H1 (cell line): Measurements from ENCODE around the gene PPAN. TPM values are rescaled to one million over a fixed set of nuclear protein-coding genes. Genes with fewer than 3 reads are reported as not detected.

Source experiments
- CTCF ChIA-PET: fragments of 300-600 bp; sonication (Branson Sonifier 250); formaldehyde crosslinking; loops from one replicate; lab custom pipeline; 2021; ENCODE audit not compliant: partially characterized antibody; lab: Charles Lee
- POLR2A ChIA-PET: fragments of 300-600 bp; sonication (Branson Sonifier 250); formaldehyde crosslinking; loops from one replicate; lab custom pipeline; 2021; ENCODE audit warnings: inconsistent platforms; ENCODE audit not compliant: partially characterized antibody; lab: Charles Lee
- DNase-seq, 2 experiments: peaks; one replicate each; pipeline versions ENCODE4 v3.0.0 to v3.0.0-alpha.2; 2010 to 2022; ENCODE audit warnings: low spot score in 2 of 2, low read depth in 1 of 2, mixed read lengths in 1 of 2
- FAIRE-seq: peaks from 2 replicates; lab custom pipeline; 2011; peaks lifted over from hg19 to GRCh38; lab: Jason Lieb, UNC
- H2AFZ ChIP-seq: 2 replicates; pipeline ENCODE4 v1.8.1; 2012; ENCODE audit warnings: low read length, inconsistent platforms
- H2AK5ac ChIP-seq: 2 replicates; pipeline ENCODE4 v1.6.1; 2013; ENCODE audit warnings: low read depth, low read length
- H2BK120ac ChIP-seq: replicated peaks from 2 replicates; pipeline ENCODE3; 2013; ENCODE audit warnings: low read depth, low read length, inconsistent platforms
- H2BK12ac ChIP-seq: 2 replicates; pipeline ENCODE4 v1.6.1; 2013; ENCODE audit warnings: low read depth, low read length
- H2BK15ac ChIP-seq: 2 replicates; pipeline ENCODE4 v1.6.1; 2013; ENCODE audit warnings: low read length
- H2BK20ac ChIP-seq: 2 replicates; pipeline ENCODE4 v1.6.1; 2013; ENCODE audit warnings: low read length
- H2BK5ac ChIP-seq: 2 replicates; pipeline ENCODE4 v1.6.1; 2013; ENCODE audit warnings: low read depth, low read length
- H3K14ac ChIP-seq: 2 replicates; pipeline ENCODE4 v1.6.1; 2013; ENCODE audit warnings: inconsistent platforms; ENCODE audit not compliant: insufficient read length
- H3K18ac ChIP-seq: 2 replicates; pipeline ENCODE4 v1.6.1; 2013; ENCODE audit warnings: low read length; ENCODE audit errors: extremely low read depth
- H3K23ac ChIP-seq: 2 replicates; pipeline ENCODE4 v1.6.1; 2013; ENCODE audit warnings: inconsistent platforms; ENCODE audit not compliant: insufficient read length
- H3K23me2 ChIP-seq: 2 replicates; pipeline ENCODE4 v1.6.1; 2013; ENCODE audit warnings: low read depth, low read length
- H3K27ac ChIP-seq: 2 replicates; pipeline ENCODE4 v1.6.1; 2011; ENCODE audit warnings: low read depth, low read length, inconsistent platforms
- H3K27me3 ChIP-seq, 4 experiments: replicated peaks in 1 of 4; 1 replicate in 1 of 4; 2 replicates in 3 of 4; pipeline versions ENCODE4 v1.6.1 to v1.8.1; 2011 to 2013; ENCODE audit warnings: low read length in 3 of 4, mild to moderate bottlenecking in 3 of 4, inconsistent platforms in 2 of 4, mixed read lengths in 2 of 4, moderate library complexity in 1 of 4; ENCODE audit not compliant: control insufficient read depth in 3 of 4, insufficient read depth in 3 of 4; ENCODE audit errors: extremely low read depth in 1 of 4
- H3K36me3 ChIP-seq, 4 experiments: 2 replicates each; pipeline versions ENCODE4 v1.6.1 to v1.8.1; 2011 to 2013; ENCODE audit warnings: mild to moderate bottlenecking in 4 of 4, low read length in 3 of 4, moderate library complexity in 2 of 4, control low read depth in 1 of 4, inconsistent platforms in 1 of 4; ENCODE audit not compliant: insufficient read depth in 4 of 4, control insufficient read depth in 2 of 4
- H3K4ac ChIP-seq: replicated peaks from 2 replicates; pipeline ENCODE3; 2013; ENCODE audit warnings: low read length, low read depth, mixed read lengths, inconsistent platforms; ENCODE audit not compliant: insufficient read length
- H3K4me1 ChIP-seq, 4 experiments: replicated peaks in 1 of 4; 1 replicate in 1 of 4; 2 replicates in 3 of 4; pipeline versions ENCODE4 v1.6.1 to v1.8.1; 2011 to 2013; ENCODE audit warnings: low read length in 3 of 4, inconsistent platforms in 2 of 4, mixed read lengths in 1 of 4; ENCODE audit not compliant: insufficient read depth in 4 of 4, control insufficient read depth in 3 of 4
- H3K4me2 ChIP-seq, 2 experiments: 2 replicates each; pipeline versions ENCODE4 v1.6.1 to v1.8.1; 2011 to 2013; ENCODE audit warnings: low read depth in 2 of 2, low read length in 2 of 2, control low read depth in 1 of 2, inconsistent platforms in 1 of 2, mild to moderate bottlenecking in 1 of 2; ENCODE audit not compliant: insufficient read depth in 1 of 2
- H3K4me3 ChIP-seq, 4 experiments: fragments of 200-600, 300-600 bp in 1 of 4; sonication (generic), shearing (Covaris generic), sonication (Bioruptor Twin) in 1 of 4; 2 replicates each; pipeline versions ENCODE4 v1.5.1 to v1.8.1; 2011 to 2016; ENCODE audit warnings: low read length in 4 of 4, low read depth in 3 of 4, control low read depth in 2 of 4, inconsistent platforms in 2 of 4, mild to moderate bottlenecking in 2 of 4, mixed read lengths in 1 of 4, moderate library complexity in 1 of 4; ENCODE audit not compliant: insufficient read depth in 2 of 4; ENCODE audit errors: extremely low read depth in 1 of 4
- H3K56ac ChIP-seq: replicated peaks from 2 replicates; pipeline ENCODE3; 2013; ENCODE audit warnings: low read depth, mild to moderate bottlenecking, mixed read lengths, low read length, inconsistent platforms; ENCODE audit not compliant: insufficient read length
- H3K79me1 ChIP-seq: 2 replicates; pipeline ENCODE4 v1.6.1; 2013; ENCODE audit warnings: low read depth, low read length, control low read depth
- H3K79me2 ChIP-seq, 2 experiments: 2 replicates each; pipeline versions ENCODE4 v1.6.1 to v1.8.1; 2012 to 2013; ENCODE audit warnings: low read length in 2 of 2, mild to moderate bottlenecking in 2 of 2, inconsistent platforms in 1 of 2; ENCODE audit not compliant: insufficient read depth in 2 of 2, control insufficient read depth in 1 of 2
- H3K9ac ChIP-seq, 4 experiments: replicated peaks in 1 of 4; 1 replicate in 1 of 4; 2 replicates in 3 of 4; pipeline versions ENCODE4 v1.6.1 to v1.8.1; 2011 to 2013; ENCODE audit warnings: low read depth in 3 of 4, low read length in 3 of 4, control low read depth in 2 of 4, mild to moderate bottlenecking in 2 of 4, moderate library complexity in 2 of 4, inconsistent platforms in 1 of 4; ENCODE audit errors: extremely low read depth in 1 of 4
- H3K9me3 ChIP-seq, 2 experiments: 2 replicates each; pipeline versions ENCODE4 v1.6.1 to v1.8.1; 2012 to 2013; ENCODE audit warnings: mild to moderate bottlenecking in 2 of 2, moderate library complexity in 2 of 2, control low read depth in 1 of 2, inconsistent platforms in 1 of 2, low read depth in 1 of 2, low read length in 1 of 2, mixed read lengths in 1 of 2; ENCODE audit not compliant: insufficient read depth in 2 of 2
- H4K20me1 ChIP-seq, 2 experiments: replicated peaks in 1 of 2; 2 replicates each; pipeline versions ENCODE3 to v1.8.1; 2011 to 2013; ENCODE audit warnings: inconsistent platforms in 2 of 2, low read length in 2 of 2, mild to moderate bottlenecking in 1 of 2; ENCODE audit not compliant: insufficient read depth in 2 of 2, control insufficient read depth in 1 of 2
- H4K5ac ChIP-seq: 2 replicates; pipeline ENCODE4 v1.6.1; 2013; ENCODE audit warnings: low read length, low read depth, mixed read lengths, inconsistent platforms; ENCODE audit not compliant: insufficient read length
- H4K8ac ChIP-seq: 2 replicates; pipeline ENCODE4 v1.8.0; 2013; ENCODE audit warnings: mild to moderate bottlenecking, moderate library complexity, low read length, inconsistent platforms; ENCODE audit not compliant: insufficient read depth; ENCODE audit errors: extremely low read depth
- H4K91ac ChIP-seq: replicated peaks from 2 replicates; pipeline ENCODE3; 2013; ENCODE audit warnings: low read length, mixed read lengths, inconsistent platforms; ENCODE audit not compliant: insufficient read length
- BACH1 ChIP-seq: IDR thresholded peaks from 2 replicates; pipeline ENCODE4 v1.6.1; 2012; ENCODE audit warnings: low read length, improper control_type of control experiment
- HDAC2 ChIP-seq, 2 experiments: fragments of 300-600 bp in 1 of 2; sonication (generic) in 1 of 2; IDR thresholded peaks; 2 replicates each; pipeline ENCODE4 v1.6.1; 2011 to 2012; ENCODE audit warnings: low read depth in 2 of 2, low read length in 2 of 2, mild to moderate bottlenecking in 2 of 2, moderate library complexity in 2 of 2, borderline replicate concordance in 1 of 2, inconsistent platforms in 1 of 2
- KDM1A ChIP-seq: fragments of 200-600, 300-600 bp; sonication (generic); IDR thresholded peaks from 2 replicates; pipeline ENCODE4 v1.7.1; 2016; ENCODE audit warnings: mild to moderate bottlenecking, low read length, borderline replicate concordance
- MAFK ChIP-seq: IDR thresholded peaks from 2 replicates; pipeline ENCODE4 v1.6.1; 2012; ENCODE audit warnings: low read depth, mild to moderate bottlenecking, improper control_type of control experiment, low read length
- PHF8 ChIP-seq: fragments of 200-600 bp; sonication (generic); conservative IDR thresholded peaks from 2 replicates; pipeline ENCODE4 v1.7.1; 2012; ENCODE audit warnings: low read depth, mild to moderate bottlenecking, inconsistent platforms, low read length, moderate library complexity
- RXRA ChIP-seq: IDR thresholded peaks from 2 replicates; pipeline ENCODE4 v1.6.1; 2011; ENCODE audit warnings: low read depth, mild to moderate bottlenecking, low read length, moderate library complexity; ENCODE audit not compliant: insufficient read depth
- SP4 ChIP-seq: IDR thresholded peaks from 2 replicates; pipeline ENCODE4 v1.6.1; 2012; ENCODE audit warnings: low read length, inconsistent platforms
- WGBS, 2 experiments: shearing (Covaris generic) in 1 of 2; methylation state at CpG; one replicate each; pipeline versions ENCODE4 v1.1.6 to v1.1.7; 2013 to 2015; ENCODE audit warnings: low lambda C conversion rate in 2 of 2, mixed read lengths in 2 of 2, inconsistent platforms in 1 of 2, low coverage in 1 of 2, missing lambda C conversion rate in 1 of 2; ENCODE audit not compliant: insufficient replicate concordance in 2 of 2, insufficient coverage in 1 of 2, insufficient read length in 1 of 2; ENCODE audit errors: extremely low coverage in 1 of 2, missing lambda C conversion rate in 1 of 2; 5-methylcytosine and 5-hydroxymethylcytosine counted together
- polyA plus RNA-seq, 7 experiments: library from polyadenylated mRNA; depleted of rRNA in 3 of 7; stranded (reverse) in 5 of 7; unstranded in 2 of 7; fragments of >200 nt in 5 of 7; fragments of 200-250 nt in 2 of 7; gene quantifications; 1 replicate in 5 of 7; 2 replicates in 1 of 7; 4 replicates in 1 of 7; pipeline versions ENCODE4 v1.2.1 to v1.2.3, GENCODE V29; 2011 to 2013; ENCODE audit warnings: missing spikeins in 2 of 7, mixed read lengths in 2 of 7
- total RNA-seq: library from RNA; stranded (reverse); fragmentation: NEBNext Ultra II Directional; extraction: Animal tissue kit (Norgen Biotek cat#: 25700); gene quantifications from 2 replicates; pipeline ENCODE4 v1.2.1, GENCODE V29; 2021
- TF ChIP-seq, protein P1 (sequence below): IDR thresholded peaks from 2 replicates; pipeline ENCODE4 v1.6.1; 2012; ENCODE audit warnings: low read length, inconsistent platforms
- TF ChIP-seq, protein P2 (sequence below): IDR thresholded peaks from 2 replicates; pipeline ENCODE4 v1.6.1; 2011; ENCODE audit warnings: low read depth, mild to moderate bottlenecking, low read length; ENCODE audit not compliant: insufficient read depth

PPAN gene
- total and polyA plus RNA-seq, 2 of the 8 experiments (the other 6 are each of a cell fraction or from before 2014, with no cell fraction given), result 48.8 to 74.4 TPM

DNA sequence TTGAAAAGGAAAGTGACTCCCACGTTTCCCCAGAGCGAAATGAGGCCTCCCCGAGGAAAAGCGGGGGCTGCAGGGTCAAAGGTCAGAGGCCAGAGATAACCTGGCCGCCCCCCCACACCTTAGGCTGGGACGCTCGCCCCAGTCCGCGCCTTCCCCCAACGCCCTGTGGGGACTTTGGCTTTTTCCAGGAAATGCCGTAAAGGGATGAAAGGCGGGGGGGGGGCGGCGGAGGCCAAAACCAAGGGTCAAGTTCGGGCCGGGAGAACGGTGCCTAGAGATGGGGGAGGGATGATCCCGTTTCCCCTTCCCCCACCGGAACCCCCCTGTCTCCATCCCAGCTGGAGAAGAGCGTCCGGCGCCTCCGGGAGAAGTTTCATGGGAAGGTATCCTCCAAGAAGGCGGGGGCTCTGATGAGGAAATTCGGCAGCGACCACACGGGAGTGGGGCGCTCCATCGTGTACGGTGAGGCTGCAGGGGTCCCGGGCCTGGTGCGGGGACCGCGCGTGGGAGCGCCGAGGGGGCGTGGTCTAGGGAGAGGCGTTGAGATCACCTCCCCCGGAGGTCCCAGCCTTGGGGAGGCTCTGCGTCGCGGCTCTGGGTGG is 19.5 kb upstream of the PPAN start:
- no peaks in the 10 kb centered on the region for H3K79me2 ChIP-seq
- CTCF ChIA-PET, result no interaction called here
- H4K20me1 ChIP-seq, result peaks cover 0 to 3% of the 10 kb centered on the region in 2 experiments
- peaks cover 0 to 3% (median 1%) of the 10 kb centered on the region in 4 experiments; a peak in 1 of 8 replicates for H3K36me3 ChIP-seq
- no peak overlapping the region for H3K4ac ChIP-seq
- peak overlapping the region in 3 of 4 experiments; percentile 1 to 31 (median 25); a peak in 4 of 7 replicates for H3K9ac ChIP-seq
- H3K23ac ChIP-seq, result no peak overlapping the region
- peak overlapping the region; percentile 71 for H3K4me2 ChIP-seq
- no peak overlapping the region for H2BK12ac ChIP-seq
- POLR2A ChIA-PET, result interaction anchor here (1.7 to 15.1 kb wide), 2 partner anchors 10 to 26 kb away, joined by 3 to 240 read pairs; partner anchors contain the start of genes P2RY11 and PPAN
- H2BK120ac ChIP-seq, result no peak overlapping the region
- H3K4me1 ChIP-seq, result peaks cover 0 to 4% (median 3%) of the 10 kb centered on the region in 4 experiments; a peak in 4 of 7 replicates
- peak overlapping the region; percentile 59 for H4K5ac ChIP-seq
- H2BK15ac ChIP-seq, result no peak overlapping the region
- no peaks in the 10 kb centered on the region for H3K79me1 ChIP-seq
- no peak overlapping the region for H3K56ac ChIP-seq
- 1% methylated on average over 27 of the region's 43 CpGs; no CpG with 5 or more reads in 1 of the 2 experiments for WGBS, 2 experiments
- no peak overlapping the region for H2AK5ac ChIP-seq
- H3K23me2 ChIP-seq, result peaks cover 13% of the 10 kb centered on the region; the same call in 1 of the 2 replicates
- peak overlapping the region; percentile 48 for H3K18ac ChIP-seq
- H4K91ac ChIP-seq, result no peak overlapping the region
- H3K27me3 ChIP-seq, result peaks cover 0 to 2% (median 0%) of the 10 kb centered on the region in 4 experiments; a peak in 1 of 7 replicates
- H2AFZ ChIP-seq, result no peak overlapping the region
- no peak overlapping the region for H2BK5ac ChIP-seq
- no peaks in the 10 kb centered on the region for H3K9me3 ChIP-seq
- peak in 1 of 2 experiments; percentile 61 for DNase-seq
- H3K14ac ChIP-seq, result no peak overlapping the region
- peak overlapping the region; percentile 81 to 92 (median 87) for H3K4me3 ChIP-seq
- H4K8ac ChIP-seq, result peak overlapping the region; percentile 86
- no peak for FAIRE-seq
- no peak overlapping the region for H2BK20ac ChIP-seq
- H3K27ac ChIP-seq, result no peak overlapping the region
- peak; percentile 10; the same call in 1 of the 2 replicates for TF ChIP-seq PHF8
- no peak for TF ChIP-seq BACH1
- TF ChIP-seq, protein P1, sequence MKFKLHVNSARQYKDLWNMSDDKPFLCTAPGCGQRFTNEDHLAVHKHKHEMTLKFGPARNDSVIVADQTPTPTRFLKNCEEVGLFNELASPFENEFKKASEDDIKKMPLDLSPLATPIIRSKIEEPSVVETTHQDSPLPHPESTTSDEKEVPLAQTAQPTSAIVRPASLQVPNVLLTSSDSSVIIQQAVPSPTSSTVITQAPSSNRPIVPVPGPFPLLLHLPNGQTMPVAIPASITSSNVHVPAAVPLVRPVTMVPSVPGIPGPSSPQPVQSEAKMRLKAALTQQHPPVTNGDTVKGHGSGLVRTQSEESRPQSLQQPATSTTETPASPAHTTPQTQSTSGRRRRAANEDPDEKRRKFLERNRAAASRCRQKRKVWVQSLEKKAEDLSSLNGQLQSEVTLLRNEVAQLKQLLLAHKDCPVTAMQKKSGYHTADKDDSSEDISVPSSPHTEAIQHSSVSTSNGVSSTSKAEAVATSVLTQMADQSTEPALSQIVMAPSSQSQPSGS, result no peak
- TF ChIP-seq MAFK, result no peak
- 0 out of 2 replicates have a peak, but pooled peaks have one; percentile 4 for TF ChIP-seq SP4
- no peak for TF ChIP-seq HDAC2 (IDR thresholded peaks at IDR 0.05; ENCODE audit: borderline replicate concordance in 1 of 2, low read depth in 2 of 2, low read length in 2 of 2)
- TF ChIP-seq, protein P2, sequence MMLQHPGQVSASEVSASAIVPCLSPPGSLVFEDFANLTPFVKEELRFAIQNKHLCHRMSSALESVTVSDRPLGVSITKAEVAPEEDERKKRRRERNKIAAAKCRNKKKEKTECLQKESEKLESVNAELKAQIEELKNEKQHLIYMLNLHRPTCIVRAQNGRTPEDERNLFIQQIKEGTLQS, result no peak
- TF ChIP-seq RXRA, result 0 out of 2 replicates have a peak, but pooled peaks have one; percentile 78
- TF ChIP-seq KDM1A, result 0 out of 2 replicates have a peak, but pooled peaks have one; percentile 30
